SK-N-SH (cell line): ENCODE results near the gene PHACTR4. TPM values are rescaled to one million over a fixed set of nuclear protein-coding genes. Genes with fewer than 3 reads are reported as not detected.
A peak's percentile ranks its signal among the peaks of the same experiment; 100 is the strongest.
"Not testable (repeated sequence)": the region's sequence is repeated elsewhere in the genome, so short reads cannot be mapped to it uniquely, and the experiment has no call there.

Experiments used
- CTCF ChIA-PET: fragments of 300-600, 350-600 bp; formaldehyde crosslinking; extraction: SDS; loops from one replicate; lab custom pipeline; 2021; lab: Yijun Ruan, JAX
- POLR2A ChIA-PET: fragments of 350-600 bp; sonication (Branson Sonifier 250); formaldehyde crosslinking; extraction: SDS; loops from one replicate; lab custom pipeline; 2020; ENCODE audit warnings: antibody characterized with exemption, inconsistent platforms; lab: Yijun Ruan, JAX
- DNase-seq: peaks from one replicate; pipeline ENCODE4 v3.0.0; 2012
- H2AFZ ChIP-seq: fragments of 200-600 bp; sonication (generic); 2 replicates; pipeline ENCODE4 v1.8.1; 2016; ENCODE audit warnings: antibody characterized with exemption, mild to moderate bottlenecking, low read depth
- H3F3A ChIP-seq: fragments of 200-600 bp; sonication (generic); replicated peaks from 2 replicates; pipeline ENCODE3; 2016; ENCODE audit warnings: antibody characterized with exemption, mild to moderate bottlenecking; ENCODE audit not compliant: insufficient read depth
- H3K27ac ChIP-seq, 2 experiments: fragments of 200-500 bp in 1 of 2; fragments of 200-600 bp in 1 of 2; sonication (Bioruptor generic) in 1 of 2; sonication (generic), shearing (Covaris generic) in 1 of 2; 2 replicates each; pipeline versions ENCODE4 v1.5.1 to v1.6.1; 2014 to 2016; ENCODE audit warnings: low read depth in 2 of 2, inconsistent platforms in 1 of 2, low read length in 1 of 2, mild to moderate bottlenecking in 1 of 2, mixed read lengths in 1 of 2
- H3K27me3 ChIP-seq: fragments of 200-600 bp; sonication (generic), shearing (Covaris generic); 2 replicates; pipeline ENCODE4 v1.6.1; 2016; ENCODE audit warnings: mixed run types; ENCODE audit not compliant: insufficient read depth
- H3K36me3 ChIP-seq, 2 experiments: fragments of 200-500 bp in 1 of 2; fragments of 200-600 bp in 1 of 2; sonication (Bioruptor generic) in 1 of 2; sonication (generic) in 1 of 2; replicated peaks in 1 of 2; 2 replicates each; pipeline versions ENCODE3 to v1.5.1; 2014 to 2016; ENCODE audit warnings: low read length in 1 of 2, mild to moderate bottlenecking in 1 of 2; ENCODE audit not compliant: insufficient read depth in 2 of 2, control insufficient read depth in 1 of 2
- H3K4me1 ChIP-seq, 2 experiments: fragments of 200-500 bp in 1 of 2; fragments of 200-600 bp in 1 of 2; sonication (Bioruptor generic) in 1 of 2; sonication (generic), shearing (Covaris generic) in 1 of 2; 2 replicates each; pipeline versions ENCODE4 v1.5.1 to v1.6.1; 2014 to 2016; ENCODE audit warnings: low read depth in 1 of 2, low read length in 1 of 2, mixed run types in 1 of 2; ENCODE audit not compliant: insufficient read depth in 2 of 2, control insufficient read depth in 1 of 2
- H3K4me2 ChIP-seq: fragments of 200-600 bp; sonication (generic), shearing (Covaris generic); 2 replicates; pipeline ENCODE4 v1.6.1; 2017; ENCODE audit warnings: mixed run types
- H3K4me3 ChIP-seq, 2 experiments: fragments of 200-500 bp in 1 of 2; fragments of 200-600 bp in 1 of 2; sonication (Bioruptor generic) in 1 of 2; sonication (generic), shearing (Covaris generic) in 1 of 2; 2 replicates each; pipeline versions ENCODE4 v1.5.1 to v1.8.1; 2014 to 2016; ENCODE audit warnings: low read depth in 2 of 2, inconsistent platforms in 1 of 2, low read length in 1 of 2, mild to moderate bottlenecking in 1 of 2, mixed read lengths in 1 of 2, moderate library complexity in 1 of 2
- H3K79me2 ChIP-seq: fragments of 200-600 bp; sonication (generic); 2 replicates; pipeline ENCODE4 v1.8.1; 2017; ENCODE audit warnings: mild to moderate bottlenecking; ENCODE audit not compliant: insufficient read depth
- H3K9ac ChIP-seq: fragments of 200-600 bp; sonication (generic); 2 replicates; pipeline ENCODE4 v1.6.1; 2017; ENCODE audit warnings: mixed run types
- H3K9me2 ChIP-seq: fragments of 200-600 bp; sonication (generic); 2 replicates; pipeline ENCODE4 v1.6.1; 2017; ENCODE audit warnings: mixed run types
- H3K9me3 ChIP-seq: fragments of 200-600 bp; sonication (generic); 2 replicates; pipeline ENCODE4 v1.6.1; 2017; ENCODE audit warnings: mixed run types, mild to moderate bottlenecking, moderate library complexity
- H4K20me1 ChIP-seq: fragments of 200-600 bp; sonication (generic); 2 replicates; pipeline ENCODE4 v1.6.1; 2017; ENCODE audit warnings: mild to moderate bottlenecking, mixed run types; ENCODE audit not compliant: insufficient read depth
- EP300 ChIP-seq, 2 experiments: IDR thresholded peaks; 2 replicates each; pipeline versions ENCODE4 v1.4.0 to v1.6.1; 2012; ENCODE audit warnings: borderline replicate concordance in 1 of 2, low read depth in 1 of 2, low read length in 1 of 2
- FOXM1 ChIP-seq: IDR thresholded peaks from 2 replicates; pipeline ENCODE4 v1.4.0; 2012; ENCODE audit warnings: low read depth, mild to moderate bottlenecking
- GABPA ChIP-seq: IDR thresholded peaks from 2 replicates; pipeline ENCODE4 v1.4.0; 2012; ENCODE audit warnings: low read depth, mild to moderate bottlenecking
- IRF3 ChIP-seq: fragments of 150-350 bp; IDR thresholded peaks from 2 replicates; pipeline ENCODE4 v1.6.1; 2016; ENCODE audit warnings: mild to moderate bottlenecking, low read depth, low read length
- POLR2AphosphoS5 ChIP-seq: IDR thresholded peaks from 2 replicates; pipeline ENCODE4 v1.6.1; 2012; ENCODE audit warnings: low read depth, low read length
- ZBTB33 ChIP-seq: IDR thresholded peaks from 2 replicates; pipeline ENCODE4 v1.4.0; 2012; ENCODE audit warnings: low read depth, borderline replicate concordance
- WGBS: methylation state at CpG from one replicate; pipeline ENCODE4 v1.1.6; 2017; ENCODE audit warnings: low lambda C conversion rate; 5-methylcytosine and 5-hydroxymethylcytosine counted together
- polyA plus RNA-seq, 3 experiments: library from polyadenylated mRNA; depleted of rRNA; stranded (reverse); fragments of >200 nt; gene quantifications; 2 replicates each; pipeline ENCODE4 v1.2.3, GENCODE V29; 2012

Gene PHACTR4
- polyA plus RNA-seq, 1 of the 3 experiments (the other 2 are of a cell fraction) = 9.8 TPM

GRCh38 chr1:28512058-28512611 is 142.6 kb downstream of the PHACTR4 start:
- no peaks in the 10 kb centered on the region for H3K9me2 ChIP-seq
- H3K36me3 ChIP-seq = peaks cover 39 to 70% of the 10 kb centered on the region in 2 experiments
- H4K20me1 ChIP-seq = peaks cover 87% of the 10 kb centered on the region
- H3K4me3 ChIP-seq = no peak overlapping the region
- peak; percentile 38; the same call in 1 of the 2 replicates for TF ChIP-seq POLR2AphosphoS5
- TF ChIP-seq IRF3 = no peak
- TF ChIP-seq FOXM1 = no peak
- TF ChIP-seq GABPA = no peak
- 87% methylated on average over 7 of the region's 7 CpGs for whole genome bisulfite sequencing
- ChIA-PET POLR2A (interaction anchor here (0.8 to 1.0 kb wide), 2 partner anchors 41 to 264 kb away, joined by 3 read pairs; no protein-coding TSS in a partner anchor), CTCF (interaction anchor here (1.8 kb wide), 1 partner anchor 91 kb away, joined by 6 read pairs; no protein-coding TSS in a partner anchor)
- peaks cover 26% of the 10 kb centered on the region for H3K79me2 ChIP-seq
- no peak overlapping the region for H3K9ac ChIP-seq
- no peaks in the 10 kb centered on the region for H3K27me3 ChIP-seq
- no peak for DNase-seq
- H3K4me1 ChIP-seq = peaks cover 18 to 20% of the 10 kb centered on the region in 2 experiments; a peak in 3 of 4 replicates
- peaks cover 100% of the 10 kb centered on the region for H3F3A ChIP-seq
- H3K27ac ChIP-seq = peak overlapping the region; percentile 11 to 75; a peak in 3 of 4 replicates
- H3K4me2 ChIP-seq = no peak overlapping the region
- no peak overlapping the region for H2AFZ ChIP-seq
- no peaks in the 10 kb centered on the region for H3K9me3 ChIP-seq

GRCh38 chr1:28514445-28514933 is 144.9 kb downstream of the PHACTR4 start:
- POLR2A ChIA-PET, H3K9ac ChIP-seq, H3K27me3 ChIP-seq, H3K9me2 ChIP-seq, H2AFZ ChIP-seq, H3K4me2 ChIP-seq, H3K4me3 ChIP-seq, H3K9me3 ChIP-seq, DNase-seq: not testable (repeated sequence)
- Histone ChIP-seq H4K20me1 (peaks cover 68% of the 10 kb centered on the region), H3K27ac (peak overlapping the region in 1 of 2 experiments; percentile 21; a peak in 1 of 4 replicates), H3K36me3 (peaks cover 24 to 46% of the 10 kb centered on the region in 2 experiments), H3K79me2 (peaks cover 13% of the 10 kb centered on the region), H3K4me1 (peaks cover 9 to 21% of the 10 kb centered on the region in 2 experiments; a peak in 2 of 4 replicates), H3F3A (peaks cover 87% of the 10 kb centered on the region)
- 79% methylated on average over 13 of the region's 13 CpGs for WGBS
- CTCF ChIA-PET = interaction anchor here (0.9 to 4.6 kb wide), 3 partner anchors 67 to 363 kb away, joined by 3 to 46 read pairs (median 3); no protein-coding TSS in a partner anchor
- 0 out of 2 replicates have a peak, but pooled peaks have one; percentile 6 for TF ChIP-seq ZBTB33
- 0 out of 4 replicates have a peak, but pooled peaks of 1 of the 2 experiments have one; percentile 4 for TF ChIP-seq EP300 (IDR thresholded peaks at IDR 0.05; ENCODE audit: borderline replicate concordance in 1 of 2, low read depth in 1 of 2, low read length in 1 of 2)
